Choroid plexus epithelial cell (primary cell): ENCODE measurements around the gene MTG1.

Experiments
- DNase-seq: peaks from one replicate; pipeline ENCODE4 v3.0.0-alpha.2; 2010; ENCODE audit warnings: low read depth
- H3K4me3 ChIP-seq: 2 replicates; pipeline ENCODE4 v1.5.1; 2011; ENCODE audit warnings: low read depth, mild to moderate bottlenecking, control low read depth, low read length, moderate library complexity
- CTCF ChIP-seq: conservative IDR thresholded peaks from 2 replicates; pipeline ENCODE4 v1.5.1; 2011; ENCODE audit warnings: low read depth, mild to moderate bottlenecking, control low read depth, inconsistent platforms, low read length, moderate library complexity

MTG1 gene

GRCh38 chr10:133388236-133388972 lies 5.6 kb upstream of the MTG1 start:
- DNase-seq, result no peak
- no peak overlapping the region for H3K4me3 ChIP-seq

GRCh38 chr10:133388973-133389818 lies 4.8 kb upstream of the MTG1 start:
- H3K4me3 ChIP-seq, result no peak overlapping the region
- TF ChIP-seq CTCF, result no peak

More at GRCh38 chr10:133388236-133388972, 5.6 kb upstream of the MTG1 start:
- TF ChIP-seq CTCF, result no peak

DNA sequence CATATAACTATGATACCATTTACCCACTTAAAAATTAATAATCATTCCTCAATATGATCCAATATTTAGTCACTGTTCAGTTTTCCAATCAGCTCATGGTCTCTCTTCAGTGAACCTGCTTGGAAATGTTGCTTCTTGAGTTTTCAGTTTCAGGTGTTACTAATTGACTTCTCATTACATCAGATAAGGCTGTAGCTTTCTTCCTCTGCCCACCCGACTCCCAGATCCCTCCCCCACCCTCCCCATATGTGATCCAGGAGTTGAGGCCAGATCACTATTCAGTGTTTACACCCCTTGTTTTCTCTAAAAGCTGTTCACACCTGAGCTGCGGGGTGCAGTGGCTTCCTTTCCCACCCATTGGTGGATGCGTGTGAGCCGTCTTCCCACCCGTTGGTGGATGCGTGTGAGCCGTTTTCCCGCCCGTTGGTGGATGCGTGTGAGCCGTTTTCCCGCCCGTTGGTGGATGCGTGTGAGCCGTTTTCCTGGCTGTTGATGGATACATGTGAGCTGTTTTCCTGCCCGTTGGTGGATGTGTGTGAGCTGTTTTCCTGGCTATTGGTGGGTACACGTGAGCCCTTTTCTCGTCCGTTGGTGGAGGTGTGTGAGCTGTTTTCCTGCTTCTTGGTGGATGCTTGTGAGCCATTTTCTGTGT lies 3.2 kb upstream of the MTG1 start:
- DNase-seq, result no peak
- no peak for TF ChIP-seq CTCF
- no peak overlapping the region for H3K4me3 ChIP-seq

More at GRCh38 chr10:133388973-133389818, 4.8 kb upstream of the MTG1 start:
- no peak for DNase-seq

DNA sequence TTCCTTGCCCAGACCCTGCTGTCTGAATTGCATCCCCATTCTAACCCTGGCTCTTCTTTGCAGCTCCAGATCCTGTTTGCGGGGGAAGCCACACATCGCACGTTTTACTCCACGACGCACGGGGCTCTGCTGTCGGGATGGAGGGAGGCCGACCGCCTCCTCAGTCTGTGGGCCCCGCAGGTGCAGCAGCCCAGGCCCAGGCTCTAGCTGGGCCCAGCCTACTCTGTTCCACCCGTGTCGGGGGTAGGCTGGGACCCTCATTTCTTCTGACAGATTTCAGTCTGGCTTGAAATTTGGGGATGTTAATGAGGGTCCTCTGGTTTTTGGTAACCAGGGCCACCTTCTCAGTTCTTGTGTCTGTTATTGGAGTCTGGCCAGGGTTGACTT lies 2.7 kb upstream of the MTG1 start:
- no peak for TF ChIP-seq CTCF
- H3K4me3 ChIP-seq, result no peak overlapping the region
- no peak for DNase-seq

DNA sequence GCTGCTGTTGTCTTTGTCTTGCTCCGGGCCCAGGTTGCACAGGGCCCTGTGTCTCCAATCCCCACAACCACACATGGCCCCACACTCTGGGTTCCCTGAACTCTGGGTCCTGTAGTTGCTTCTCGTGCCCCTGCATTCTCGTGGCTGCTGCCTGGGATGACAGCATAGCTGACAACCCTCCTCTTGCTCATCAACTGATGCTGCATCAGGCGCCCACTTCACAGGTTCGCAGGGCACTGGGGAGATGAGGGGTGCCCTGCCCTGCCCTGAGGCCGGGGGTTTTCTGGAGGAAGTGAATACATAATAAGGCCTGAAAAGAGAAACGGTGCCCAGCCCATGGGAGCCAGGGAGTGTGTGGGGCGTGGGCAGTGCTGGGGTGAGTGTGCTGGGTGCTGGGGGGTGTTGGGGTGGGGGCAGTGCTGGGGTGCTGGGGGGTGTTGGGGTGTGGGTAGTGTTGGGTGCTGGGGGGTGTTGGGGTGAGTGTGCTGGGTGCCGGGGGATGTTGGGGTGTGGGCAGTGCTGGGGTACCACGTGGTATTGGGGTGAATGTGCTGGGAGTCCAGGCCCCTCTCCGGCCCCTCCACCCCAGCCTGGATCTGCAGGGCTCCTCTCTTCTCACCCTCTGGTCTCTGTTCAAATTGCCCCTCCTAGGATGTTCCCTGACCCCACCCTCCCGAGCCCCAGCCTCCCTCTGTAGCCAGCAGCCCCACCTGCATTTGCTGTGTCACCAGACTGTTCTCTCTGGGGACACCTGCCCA lies 2.0 kb upstream of the MTG1 start:
- no peak for TF ChIP-seq CTCF
- DNase-seq, result no peak
- H3K4me3 ChIP-seq, result no peak overlapping the region

DNA sequence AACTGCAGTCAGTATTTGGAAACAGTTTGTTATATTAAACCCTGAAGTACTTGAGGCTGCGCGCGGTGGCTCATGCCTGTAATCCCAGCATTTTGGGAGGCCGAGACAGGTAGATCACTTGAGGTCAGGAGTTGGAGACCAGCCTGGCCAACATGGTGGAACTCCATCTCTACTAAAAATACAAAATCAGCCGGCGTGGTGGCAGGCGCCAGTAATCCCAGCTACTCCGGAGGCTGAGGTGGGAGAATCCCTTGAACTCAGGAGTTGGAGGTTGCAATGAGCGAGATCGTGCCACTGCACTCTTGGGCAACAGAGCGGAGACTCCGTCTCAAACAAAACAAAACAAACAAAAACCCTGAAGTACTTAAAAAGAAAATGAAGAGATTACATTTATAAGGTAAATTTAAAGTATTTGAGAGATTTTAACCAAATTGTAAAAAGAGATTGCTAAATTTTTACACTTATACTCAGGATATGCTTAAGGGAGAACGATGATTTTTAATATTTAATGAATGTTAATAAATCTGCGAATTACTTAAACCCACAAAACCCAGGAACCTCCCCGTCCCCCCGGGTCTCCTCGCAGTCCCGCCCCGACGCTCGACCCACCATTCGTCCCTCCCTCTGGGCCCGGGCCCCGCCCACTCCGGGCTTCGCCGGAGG lies 425 bp upstream of the MTG1 start:
- TF ChIP-seq CTCF, result no peak
- H3K4me3 ChIP-seq, result peak overlapping the region; percentile 92
- no peak for DNase-seq
